Stimulated activated CD8-positive, alpha-beta memory T cell treated with anti-CD3 and anti-CD28 coated beads, Interleukin-4, amount 100 ng/mL, for 48 hours (primary cell): ENCODE data around the gene PLXNB1.

Experiments
- DNase-seq: peaks from one replicate; pipeline ENCODE4 v3.0.0-alpha.2; 2020

Gene PLXNB1

DNA sequence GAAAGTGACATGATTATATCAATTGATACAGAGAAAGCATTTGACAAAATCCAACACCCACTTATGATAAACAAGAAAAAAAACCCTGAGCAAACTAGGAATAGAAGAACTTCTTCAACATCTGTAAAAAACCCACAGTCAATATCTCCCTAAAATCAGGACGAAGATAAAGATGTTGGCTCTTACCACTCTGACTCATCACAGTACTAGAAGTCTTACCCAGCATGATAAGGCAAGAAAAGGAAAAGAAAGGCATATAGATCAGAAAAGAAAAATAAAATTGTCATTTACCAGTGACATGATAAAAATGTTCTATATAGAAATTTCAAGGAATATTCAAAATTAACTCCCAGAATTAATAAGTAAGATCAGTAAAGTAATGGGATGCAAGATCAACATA, 65.0 kb downstream of the PLXNB1 start:
- DNase-seq: no peak

DNA sequence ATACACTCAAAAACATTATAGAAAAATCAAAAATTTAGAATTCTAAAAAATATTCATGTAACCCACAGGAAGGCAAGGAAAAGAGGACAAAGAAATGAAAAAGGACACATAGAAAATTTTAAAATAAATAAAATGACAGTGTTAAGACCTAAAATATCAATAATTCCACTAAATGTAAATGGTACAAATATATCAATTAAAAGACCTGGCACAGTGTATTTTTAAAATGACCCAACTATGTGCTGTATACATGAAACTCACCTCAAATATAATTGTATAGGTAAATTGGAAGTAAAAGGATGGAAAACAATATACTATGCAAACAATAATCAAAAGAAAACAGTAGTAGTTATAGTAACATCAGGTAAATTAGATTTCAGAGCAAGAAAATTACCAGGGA, 68.0 kb downstream of the PLXNB1 start:
- DNase-seq: no peak

DNA sequence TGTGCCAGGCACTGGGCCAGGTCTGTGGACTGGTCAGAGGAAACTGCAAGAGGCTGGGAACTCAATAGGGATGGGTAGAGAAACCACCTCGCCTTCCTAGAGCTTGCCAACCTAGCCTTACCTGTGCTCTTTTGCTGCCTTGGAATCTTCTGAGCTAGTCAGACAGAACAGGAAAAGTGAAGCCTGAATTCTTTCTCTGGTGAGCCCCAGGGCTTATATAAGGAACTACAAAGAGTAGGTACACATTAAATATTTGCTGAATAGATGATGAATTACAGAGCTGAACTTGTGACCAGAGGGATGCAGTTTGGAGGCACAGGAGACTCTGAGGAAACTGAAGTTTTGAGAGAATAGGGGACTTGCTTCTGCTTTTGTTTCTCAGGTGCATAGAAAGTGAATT, 73.5 kb downstream of the PLXNB1 start:
- DNase-seq: no peak

DNA sequence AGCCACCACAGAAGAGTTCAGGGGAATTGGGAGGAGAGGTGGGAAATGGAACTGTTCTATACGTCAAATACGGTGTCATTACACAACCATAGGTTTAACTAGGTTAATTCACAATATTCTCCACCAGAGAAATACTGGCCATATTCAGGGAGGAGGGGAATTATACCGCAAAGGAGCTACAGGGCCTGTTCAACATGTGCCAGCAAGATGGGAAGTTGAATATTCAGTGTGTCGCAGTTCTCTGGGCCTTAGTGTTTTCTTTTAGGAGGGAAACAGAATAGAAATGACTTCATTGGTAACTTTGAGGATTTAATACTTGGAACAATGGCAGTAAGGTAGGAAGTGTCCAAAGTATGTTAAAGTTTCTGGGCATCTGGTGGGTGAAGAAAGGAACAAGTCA, 75.9 kb downstream of the PLXNB1 start:
- DNase-seq: no peak
